ENCODE results near the gene TRIM31. TPM values are rescaled to one million over a fixed set of nuclear protein-coding genes. Genes with fewer than 3 reads are reported as not detected.

The TRIM31 gene
- total and polyA plus RNA-seq, 8 donors: 0.14 to 0.22 (median 0.16) TPM; not detected in 1

DNA sequence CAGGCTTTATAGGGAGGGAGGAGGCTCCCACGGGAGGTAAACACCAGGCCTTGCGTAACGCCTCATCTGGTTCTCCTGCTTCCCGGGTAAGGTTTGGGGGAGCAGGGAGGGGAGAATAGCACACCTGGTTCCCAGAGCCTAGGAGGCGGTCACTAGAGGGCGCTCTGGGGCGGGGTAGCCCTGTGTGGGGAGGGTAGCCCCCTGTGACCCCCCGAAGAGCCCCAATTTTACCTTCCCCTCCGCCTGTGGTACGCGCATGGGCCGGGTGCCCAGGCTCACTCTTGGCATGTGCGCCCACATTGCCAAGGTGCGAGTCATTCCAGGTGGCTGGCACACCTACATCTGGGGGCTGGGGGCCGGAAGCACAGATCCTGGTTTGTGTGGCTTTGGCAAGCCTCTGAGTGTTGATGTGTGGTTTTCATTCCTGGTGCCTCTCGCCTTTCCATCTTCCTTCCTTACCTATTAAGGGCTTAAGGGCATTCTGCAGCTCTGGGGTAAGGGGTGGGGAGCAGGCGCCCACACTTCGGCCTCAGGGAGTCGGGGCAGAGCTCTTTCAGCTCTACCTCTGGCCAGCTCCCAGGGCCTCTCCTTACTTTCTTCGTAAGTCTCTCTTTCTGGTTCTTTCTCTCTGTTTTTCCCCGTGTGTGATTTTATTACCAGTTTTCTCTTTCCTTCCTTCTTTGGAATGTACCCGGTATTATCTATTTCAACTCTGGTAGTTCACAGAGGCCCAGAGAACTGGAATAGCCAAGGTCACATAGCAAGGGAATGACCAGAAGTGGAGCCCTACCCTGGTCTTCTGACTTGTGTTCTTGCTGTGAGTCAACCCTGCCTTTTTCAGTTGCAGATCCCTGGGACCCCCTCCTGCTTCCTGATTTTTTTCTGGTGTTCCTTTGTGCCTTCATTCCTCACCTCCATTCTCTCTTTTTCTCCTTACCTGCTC lies 36.8 kb downstream of the TRIM31 start:
- TF ChIP-seq, protein P1, sequence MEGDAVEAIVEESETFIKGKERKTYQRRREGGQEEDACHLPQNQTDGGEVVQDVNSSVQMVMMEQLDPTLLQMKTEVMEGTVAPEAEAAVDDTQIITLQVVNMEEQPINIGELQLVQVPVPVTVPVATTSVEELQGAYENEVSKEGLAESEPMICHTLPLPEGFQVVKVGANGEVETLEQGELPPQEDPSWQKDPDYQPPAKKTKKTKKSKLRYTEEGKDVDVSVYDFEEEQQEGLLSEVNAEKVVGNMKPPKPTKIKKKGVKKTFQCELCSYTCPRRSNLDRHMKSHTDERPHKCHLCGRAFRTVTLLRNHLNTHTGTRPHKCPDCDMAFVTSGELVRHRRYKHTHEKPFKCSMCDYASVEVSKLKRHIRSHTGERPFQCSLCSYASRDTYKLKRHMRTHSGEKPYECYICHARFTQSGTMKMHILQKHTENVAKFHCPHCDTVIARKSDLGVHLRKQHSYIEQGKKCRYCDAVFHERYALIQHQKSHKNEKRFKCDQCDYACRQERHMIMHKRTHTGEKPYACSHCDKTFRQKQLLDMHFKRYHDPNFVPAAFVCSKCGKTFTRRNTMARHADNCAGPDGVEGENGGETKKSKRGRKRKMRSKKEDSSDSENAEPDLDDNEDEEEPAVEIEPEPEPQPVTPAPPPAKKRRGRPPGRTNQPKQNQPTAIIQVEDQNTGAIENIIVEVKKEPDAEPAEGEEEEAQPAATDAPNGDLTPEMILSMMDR (IDR thresholded peaks at IDR 0.05): peak in 2 of 4 donors; percentile 15 to 28
- Histone ChIP-seq H3K4me1 (peaks cover 0 to 14% (median 7%) of the 10 kb centered on the region in 3 donors), H3K36me3 (no peaks in the 10 kb centered on the region), H3K27ac (peak overlapping the region; percentile 17 to 61 (median 46)), H3K27me3 (no peaks in the 10 kb centered on the region), H3K4me3 (peak overlapping the region; percentile 24 to 56 (median 32)), H3K9me3 (no peaks in the 10 kb centered on the region)
- FAIRE-seq: no peak
- 24 to 28% methylated on average over 19 to 22 of the region's 22 CpGs for WGBS, 2 donors
- intact Hi-C loops (cut with DNase I): no loop called here
- DNase-seq: peak; percentile 48 to 82 (median 76)
- ATAC-seq: peak; percentile 78 to 82 (median 82)

DNA sequence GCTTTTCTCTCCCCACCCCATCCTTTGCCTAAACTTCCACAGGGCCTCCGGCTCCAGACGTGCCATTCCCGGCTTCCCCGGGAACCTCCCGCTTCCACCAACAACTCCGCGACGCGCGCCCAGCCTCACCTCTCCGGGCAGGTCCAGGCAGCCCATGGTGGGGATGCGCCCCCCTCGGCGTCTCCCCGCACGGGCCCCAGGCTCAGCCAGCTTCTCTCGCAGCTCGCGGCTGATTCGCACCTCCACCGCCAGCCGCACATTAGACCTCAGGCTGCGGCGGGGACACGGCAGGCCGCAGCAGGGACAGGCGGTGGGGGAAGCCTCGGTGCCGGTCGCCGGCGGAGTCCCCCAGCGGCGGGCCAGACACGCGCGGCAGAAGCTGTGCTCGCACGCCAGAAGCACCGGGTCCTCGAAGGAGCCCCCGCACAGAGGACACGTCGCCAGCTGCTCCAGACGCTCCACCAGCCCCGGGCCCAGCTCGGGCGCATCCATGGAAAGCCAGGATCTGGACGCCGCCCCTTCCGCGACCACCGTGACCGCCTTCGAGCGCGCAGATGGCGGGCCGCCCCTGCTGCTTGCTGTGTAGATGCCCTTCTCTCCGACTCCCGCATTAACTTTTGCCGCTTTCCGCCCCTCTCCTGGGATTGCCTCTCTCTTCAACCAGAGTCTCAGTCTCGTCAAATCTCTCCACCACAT lies 37.6 kb downstream of the TRIM31 start, which contains the start of gene RNF39:
TSS of gene RNF39 (minus strand) at position 676 of the 696 bp plus-strand sequence. CDS start at position 492, 184 bp downstream.
- ATAC-seq: peak; percentile 36 to 54 (median 48)
- intact Hi-C loops (cut with DNase I): no loop called here
- no peak for FAIRE-seq
- TF ChIP-seq, protein P1 (IDR thresholded peaks at IDR 0.05): no peak
- 1 to 3% methylated on average over 64 of the region's 64 CpGs for whole genome bisulfite sequencing, 2 donors
- DNase-seq: peak in 4 of 6 donors; percentile 28 to 74 (median 51)
- H3K4me1 ChIP-seq: peaks cover 0 to 14% (median 7%) of the 10 kb centered on the region in 3 donors
- H3K4me3 ChIP-seq: peak within 1 kb of the TSS; percentile 24 to 56 (median 32)
- H3K9me3 ChIP-seq: no peaks in the 10 kb centered on the region
- H3K27ac ChIP-seq: peak within 1 kb of the TSS; percentile 17 to 61 (median 46)
- H3K36me3 ChIP-seq: no peaks in the 10 kb centered on the region
- no peaks in the 10 kb centered on the region for H3K27me3 ChIP-seq

DNA sequence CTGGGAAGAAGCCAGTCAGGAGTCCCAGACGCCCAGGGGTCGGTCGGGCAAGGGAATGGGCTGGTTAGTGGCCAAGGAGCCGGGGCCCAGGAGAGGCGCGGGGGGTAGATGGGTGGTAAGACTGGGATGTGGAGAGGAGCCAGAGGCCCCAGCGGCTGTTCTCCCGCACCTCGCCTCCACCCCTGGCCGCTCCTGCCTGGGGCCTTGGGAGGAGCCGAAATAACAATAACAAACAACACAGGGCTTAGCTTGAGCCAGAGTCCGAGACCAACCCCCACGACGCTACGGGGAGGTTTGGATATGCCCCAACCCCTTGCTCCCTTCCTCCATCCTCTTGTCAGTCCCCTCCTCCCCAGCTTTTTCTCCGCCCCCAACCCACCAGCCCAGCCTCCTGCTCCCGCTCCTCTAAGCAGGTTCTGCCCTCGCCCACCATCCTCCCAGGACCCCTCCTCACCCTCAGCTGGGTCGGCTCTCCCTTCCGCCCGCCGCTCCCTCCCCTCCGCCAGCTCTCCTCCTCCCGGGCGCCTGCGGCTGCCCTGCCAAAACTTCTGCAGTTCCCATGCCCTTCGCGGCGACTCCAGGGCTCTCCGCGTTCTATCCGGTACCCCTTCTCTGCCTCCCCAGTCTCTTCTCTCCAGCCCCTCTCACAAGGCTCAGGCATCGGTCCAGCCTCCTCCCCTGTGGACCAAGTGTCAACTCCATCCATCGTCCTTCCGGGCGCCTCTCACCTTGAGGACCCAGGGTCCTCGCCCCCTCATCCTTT lies 38.4 kb downstream of the TRIM31 start:
- peaks cover 0 to 14% (median 7%) of the 10 kb centered on the region in 3 donors for H3K4me1 ChIP-seq
- no peaks in the 10 kb centered on the region for H3K27me3 ChIP-seq
- ATAC-seq: peak; percentile 5 to 23 (median 14)
- peak overlapping the region; percentile 24 to 56 (median 32) for H3K4me3 ChIP-seq
- peak in 2 of 6 donors; percentile 28 to 42 for DNase-seq
- FAIRE-seq: no peak
- 4% methylated on average over 32 to 37 of the region's 37 CpGs for WGBS, 2 donors
- TF ChIP-seq, protein P1 (IDR thresholded peaks at IDR 0.05): no peak
- H3K36me3 ChIP-seq: peaks cover 0 to 7% (median 0%) of the 10 kb centered on the region in 3 donors
- intact Hi-C loops (cut with DNase I): no loop called here
- H3K27ac ChIP-seq: no peak overlapping the region
- H3K9me3 ChIP-seq: no peaks in the 10 kb centered on the region

DNA sequence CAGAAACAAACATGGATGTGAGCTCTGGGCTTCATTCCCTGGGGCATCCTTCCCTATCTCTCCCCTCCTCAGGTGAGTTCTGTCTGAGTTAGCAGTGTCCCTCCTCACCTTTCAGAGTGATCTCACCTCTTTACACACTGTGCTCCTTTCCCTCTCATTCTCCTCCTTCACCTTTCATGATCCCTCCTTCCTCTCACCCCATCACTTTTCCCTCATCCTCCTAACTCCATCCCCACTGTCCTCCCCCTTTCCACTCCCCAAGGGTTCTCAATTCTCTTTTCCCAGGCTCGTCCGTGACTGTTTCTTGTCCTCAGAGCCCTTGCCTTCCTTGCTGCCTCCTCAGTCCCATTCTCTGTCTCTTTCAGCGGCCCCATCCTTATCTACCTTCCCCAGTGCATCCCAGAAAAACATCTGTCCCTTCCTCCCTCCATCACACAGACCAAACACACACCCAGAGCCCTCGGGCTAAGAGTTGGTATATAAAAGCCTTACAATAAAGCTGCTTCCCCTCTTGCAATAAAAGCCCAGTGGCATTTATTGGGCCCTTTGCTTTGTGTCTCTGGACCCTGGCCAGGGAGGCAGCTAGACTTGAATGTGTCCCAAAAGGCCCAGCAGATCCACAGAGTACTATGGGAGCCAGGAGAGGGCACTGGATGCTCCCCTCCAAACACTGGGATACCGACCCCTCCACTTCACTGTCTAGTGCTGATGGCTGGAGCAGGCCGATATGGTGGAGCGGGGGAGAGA lies 39.2 kb downstream of the TRIM31 start:
- Histone ChIP-seq H3K4me1 (peaks cover 0 to 14% (median 7%) of the 10 kb centered on the region in 3 donors), H3K27me3 (no peaks in the 10 kb centered on the region), H3K9me3 (no peaks in the 10 kb centered on the region), H3K36me3 (peaks cover 0 to 10% (median 0%) of the 10 kb centered on the region in 3 donors), H3K27ac (no peak overlapping the region), H3K4me3 (peak overlapping the region in 1 of 4 donors; percentile 56)
- no peak for FAIRE-seq
- no peak for DNase-seq
- WGBS, 2 donors: 57 to 61% methylated on average over 7 of the region's 7 CpGs
- ATAC-seq: no peak
- TF ChIP-seq, protein P1 (IDR thresholded peaks at IDR 0.05): no peak
- intact Hi-C loops (cut with DNase I): no loop called here

Measured in pancreas (tissue), 10 donors.